Cardiac muscle cell (in vitro differentiated cells and primary cell): Measurements from ENCODE around the gene SMOC1. TPM values are rescaled to one million over a fixed set of nuclear protein-coding genes. Genes with fewer than 3 reads are reported as not detected.

Experiments
- DNase-seq, 2 donors: peaks; one replicate each; pipeline versions ENCODE4 v3.0.0 to v3.0.0-alpha.2; 2010 to 2017; ENCODE audit warnings: low read depth in 1 of 2, low spot score in 1 of 2
- H3K27ac ChIP-seq: fragments of 200-600 bp; sonication (generic); 2 replicates; pipeline ENCODE4 v1.5.1; 2016
- H3K27me3 ChIP-seq: fragments of 200-600 bp; sonication (generic); 2 replicates; pipeline ENCODE4 v1.6.0; 2016; ENCODE audit warnings: control low read depth
- H3K36me3 ChIP-seq: fragments of 200-600 bp; sonication (generic); 2 replicates; pipeline ENCODE4 v1.5.1; 2016; ENCODE audit warnings: control low read depth
- H3K4me1 ChIP-seq: fragments of 200-600 bp; sonication (generic); 2 replicates; pipeline ENCODE4 v1.8.1; 2017; ENCODE audit warnings: low read depth, mild to moderate bottlenecking, mixed run types
- H3K4me3 ChIP-seq: fragments of 200-600 bp; sonication (generic); 2 replicates; pipeline ENCODE4 v1.5.1; 2016; ENCODE audit warnings: mild to moderate bottlenecking
- H3K9me3 ChIP-seq: fragments of 200-600 bp; sonication (generic); 2 replicates; pipeline ENCODE4 v1.5.1; 2017; ENCODE audit warnings: low read depth, mild to moderate bottlenecking, control low read depth
- CTCF ChIP-seq: IDR thresholded peaks from 2 replicates; pipeline ENCODE4 v1.5.1; 2012; ENCODE audit warnings: low read depth, mild to moderate bottlenecking, low read length
- polyA plus RNA-seq: library from polyadenylated mRNA; unstranded; fragments of >200 nt; fragmentation: Nextera tagmentation; extraction: Ambion mirVana; gene quantifications from 2 replicates; pipeline ENCODE4 v1.2.1, GENCODE V29; 2016
- total RNA-seq: library from RNA; depleted of rRNA; stranded (reverse); fragments of >200 nt; gene quantifications from 2 replicates; pipeline ENCODE4 v1.2.3, GENCODE V29; 2016

Gene SMOC1
- total and polyA plus RNA-seq, 2 experiments from 2014 or later: 1.9 to 24.7 TPM

GRCh38 chr14:69960296-69960695 is 81.1 kb downstream of the SMOC1 start:
- H3K36me3 ChIP-seq: no peaks in the 10 kb centered on the region
- no peaks in the 10 kb centered on the region for H3K4me1 ChIP-seq
- H3K4me3 ChIP-seq: no peak overlapping the region
- H3K9me3 ChIP-seq: no peaks in the 10 kb centered on the region
- DNase-seq: no peak
- H3K27me3 ChIP-seq: no peaks in the 10 kb centered on the region
- H3K27ac ChIP-seq: no peak overlapping the region
- TF ChIP-seq CTCF: no peak

DNA sequence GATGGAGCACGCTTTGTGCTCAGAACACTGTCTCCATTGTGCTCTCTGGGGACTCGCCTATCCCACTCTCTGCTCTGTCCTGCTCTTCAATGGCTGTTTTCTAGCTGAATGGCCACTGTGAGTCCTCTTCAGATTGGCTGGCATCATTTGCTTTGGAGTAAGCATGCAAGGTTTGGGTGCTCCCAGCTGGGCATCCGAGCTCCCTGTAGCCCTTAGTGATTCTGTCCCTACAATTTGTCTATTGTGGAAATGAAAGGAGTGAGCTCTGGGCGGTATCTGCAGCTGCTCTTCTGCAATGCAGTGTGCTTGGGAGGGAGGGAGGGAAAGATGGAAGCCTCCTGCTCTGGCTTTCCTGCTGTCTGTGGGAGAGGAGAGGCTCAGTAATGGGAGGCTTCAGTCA is 84.8 kb downstream of the SMOC1 start:
- no peak for TF ChIP-seq CTCF
- Histone ChIP-seq H3K27me3 (no peaks in the 10 kb centered on the region), H3K4me1 (no peaks in the 10 kb centered on the region), H3K9me3 (no peaks in the 10 kb centered on the region), H3K36me3 (no peaks in the 10 kb centered on the region), H3K4me3 (no peak overlapping the region), H3K27ac (no peak overlapping the region)
- DNase-seq: no peak

DNA sequence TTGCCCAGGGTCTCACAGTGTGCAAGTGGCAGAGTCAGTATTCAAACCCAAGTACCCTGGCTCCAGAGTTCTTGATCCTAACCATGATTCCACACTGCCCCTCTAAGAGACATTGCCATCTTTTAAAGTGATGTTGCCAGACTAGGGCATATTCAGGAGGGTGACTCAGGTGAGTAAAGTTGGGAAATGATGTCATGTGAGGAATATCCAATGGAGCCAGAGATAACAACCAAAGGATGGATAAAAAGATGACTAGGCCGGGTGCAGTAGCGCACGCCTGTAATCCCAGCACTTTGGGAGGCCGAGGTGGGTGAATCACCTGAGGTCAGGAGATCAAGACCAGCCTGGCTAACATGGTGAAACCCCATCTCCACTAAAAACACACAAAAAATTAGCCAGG is 85.6 kb downstream of the SMOC1 start:
- no peaks in the 10 kb centered on the region for H3K4me1 ChIP-seq
- no peaks in the 10 kb centered on the region for H3K36me3 ChIP-seq

DNA sequence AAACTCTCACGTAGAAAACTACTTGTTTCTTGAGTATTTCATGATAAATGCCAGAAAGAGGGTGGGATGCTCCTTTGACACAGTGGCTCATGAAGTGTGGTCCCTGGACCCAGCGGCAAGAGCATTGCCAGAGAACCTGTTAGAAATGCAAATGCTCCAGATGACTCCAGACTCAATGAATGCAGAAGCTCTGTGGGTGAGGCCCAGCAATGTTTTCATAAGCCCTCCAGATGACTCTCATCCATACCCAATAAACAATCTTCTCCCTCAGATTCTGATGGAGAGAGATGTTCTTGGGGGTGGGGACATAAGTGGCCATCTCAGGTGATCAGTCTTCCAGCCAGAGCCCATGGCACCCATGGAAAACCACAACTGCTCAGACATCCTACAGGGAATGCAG is 88.9 kb downstream of the SMOC1 start:
- no peak for DNase-seq
- H3K36me3 ChIP-seq: no peaks in the 10 kb centered on the region
- TF ChIP-seq CTCF: no peak

More for the DNA sequence above, 85.6 kb downstream of the SMOC1 start:
- H3K27ac ChIP-seq: no peak overlapping the region
- no peak for TF ChIP-seq CTCF
- DNase-seq: no peak
- H3K4me3 ChIP-seq: no peak overlapping the region
- H3K27me3 ChIP-seq: no peaks in the 10 kb centered on the region
- no peaks in the 10 kb centered on the region for H3K9me3 ChIP-seq

DNA sequence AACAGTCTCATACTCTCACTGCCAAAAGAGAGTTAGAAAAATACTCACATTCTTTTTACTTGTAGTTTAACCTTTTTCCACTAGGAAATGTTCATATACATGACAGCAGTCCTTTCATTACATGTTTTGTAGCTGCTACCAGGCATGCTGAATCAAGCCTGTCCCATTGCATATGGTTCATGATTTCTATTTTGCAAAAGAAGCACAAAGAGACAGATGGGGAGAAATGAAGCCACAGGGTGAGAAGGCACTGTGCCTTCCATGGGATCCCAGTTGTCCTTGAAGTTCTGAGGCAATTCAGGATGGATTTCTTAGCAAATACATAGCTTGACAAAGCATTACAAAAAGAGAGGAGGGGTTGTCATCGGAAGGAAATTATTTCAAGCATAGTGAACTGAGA is 89.5 kb downstream of the SMOC1 start:
- Histone ChIP-seq H3K36me3 (no peaks in the 10 kb centered on the region), H3K27ac (no peak overlapping the region), H3K4me3 (no peak overlapping the region), H3K4me1 (peaks cover 19% of the 10 kb centered on the region), H3K27me3 (no peaks in the 10 kb centered on the region), H3K9me3 (no peaks in the 10 kb centered on the region)
- TF ChIP-seq CTCF: no peak
- no peak for DNase-seq

More for the DNA sequence above, 88.9 kb downstream of the SMOC1 start:
- no peaks in the 10 kb centered on the region for H3K27me3 ChIP-seq
- H3K9me3 ChIP-seq: no peaks in the 10 kb centered on the region
- H3K4me1 ChIP-seq: peaks cover 19% of the 10 kb centered on the region
- H3K27ac ChIP-seq: no peak overlapping the region
- no peak overlapping the region for H3K4me3 ChIP-seq

DNA sequence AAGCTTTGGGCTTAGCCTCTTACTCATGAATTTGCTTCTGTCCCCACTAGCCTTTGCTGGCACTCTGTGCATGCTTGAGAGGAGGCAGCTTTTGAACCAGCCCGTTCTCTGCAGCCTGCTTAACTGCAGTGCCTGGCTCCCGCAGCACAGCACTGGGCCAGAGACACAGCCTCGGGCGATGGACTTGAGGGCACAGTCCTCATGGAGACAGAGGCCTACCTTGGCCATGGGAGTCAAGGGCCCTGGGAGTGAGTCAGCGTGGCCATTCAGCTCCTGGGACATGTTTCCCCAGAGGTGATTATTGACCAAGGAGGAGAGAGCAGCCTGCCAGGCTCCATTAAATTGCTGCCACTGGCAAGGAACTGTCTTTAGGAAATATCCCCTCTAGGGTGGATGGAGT is 93.5 kb downstream of the SMOC1 start:
- Histone ChIP-seq H3K4me1 (peaks cover 19% of the 10 kb centered on the region), H3K9me3 (no peaks in the 10 kb centered on the region), H3K27me3 (no peaks in the 10 kb centered on the region), H3K36me3 (no peaks in the 10 kb centered on the region), H3K4me3 (no peak overlapping the region), H3K27ac (peak overlapping the region; percentile 41)
- DNase-seq: no peak
- TF ChIP-seq CTCF: no peak
